OCI-LY3 (cell line): ENCODE data around the gene NUP58.

Experiments
- CTCF ChIP-seq: fragments of 200-600, 300-600 bp; sonication (generic); IDR thresholded peaks from 2 replicates; pipeline ENCODE4 v1.5.1; 2014; ENCODE audit warnings: antibody characterized with exemption, low read length, low read depth
- EZH2phosphoT487 ChIP-seq: fragments of 200-600 bp; shearing (Covaris generic); IDR thresholded peaks from 2 replicates; pipeline ENCODE4 v1.6.1; 2018; ENCODE audit warnings: antibody characterized with exemption, mixed run types, low read depth

GRCh38 chr13:25281935-25282332, 19.5 kb upstream of the NUP58 start:
- no peak for TF ChIP-seq CTCF
- no peak for TF ChIP-seq EZH2phosphoT487
